NOMO-1 (cell line): ENCODE measurements around the gene TNP2.

ENCODE experiments used
- DNase-seq, 2 experiments: peaks; one replicate each; lab custom pipeline; 2025; ENCODE audit not compliant: unreplicated experiment in 2 of 2; lab: John Stamatoyannopoulos, UW

The TNP2 gene

GRCh38 chr16:11278681-11279628 lies 9.8 kb upstream of the TNP2 start:
- DNase-seq: peak; percentile 42 to 52

DNA sequence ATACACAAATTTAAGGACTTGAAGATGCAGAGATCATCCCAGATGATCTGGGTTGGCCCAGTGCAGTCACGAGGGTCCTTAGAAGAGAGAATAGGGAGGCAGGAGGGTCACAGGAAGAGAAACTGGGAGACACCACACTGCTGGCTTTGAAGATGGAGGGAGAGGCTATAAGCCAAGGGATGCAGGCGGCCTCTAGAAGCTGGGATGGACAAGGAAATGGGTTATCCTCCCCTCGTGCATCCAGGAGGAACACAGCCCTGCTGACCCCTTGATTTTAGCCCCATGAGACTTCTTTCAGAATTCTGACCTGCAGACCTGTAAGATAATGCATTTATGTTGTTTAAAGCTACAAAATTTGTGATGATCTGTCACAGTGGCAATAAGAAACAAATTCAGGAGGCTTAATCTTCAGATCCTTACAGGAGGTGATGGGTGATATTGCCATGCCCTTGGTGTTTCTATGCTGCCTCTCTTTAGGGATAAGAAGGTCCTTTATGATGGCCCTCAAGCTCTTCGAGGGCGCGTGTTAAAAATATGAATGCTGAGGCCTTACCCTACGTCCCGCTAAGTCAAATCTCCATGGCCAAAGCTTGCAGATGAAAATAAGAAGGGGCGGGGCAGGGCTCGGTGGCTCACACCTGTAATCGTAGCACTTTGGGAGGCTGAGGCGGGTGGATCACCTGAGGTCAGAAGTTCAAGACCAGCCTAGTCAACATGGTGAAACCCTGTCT lies 8.6 kb upstream of the TNP2 start:
- no peak for DNase-seq

- no peak for DNase-seq
Observed at GRCh38 chr16:11276896-11277593, 7.9 kb upstream of the TNP2 start.

GRCh38 chr16:11276143-11276895 lies 7.2 kb upstream of the TNP2 start, which contains the start of gene PRM2:
Gene PRM2 (minus strand): TSS chr16:11276480. CDS start chr16:11276370, 110 bp downstream.
- no peak for DNase-seq

- no peak for DNase-seq
Observed at GRCh38 chr16:11274964-11275363, 5.8 kb upstream of the TNP2 start.

DNA sequence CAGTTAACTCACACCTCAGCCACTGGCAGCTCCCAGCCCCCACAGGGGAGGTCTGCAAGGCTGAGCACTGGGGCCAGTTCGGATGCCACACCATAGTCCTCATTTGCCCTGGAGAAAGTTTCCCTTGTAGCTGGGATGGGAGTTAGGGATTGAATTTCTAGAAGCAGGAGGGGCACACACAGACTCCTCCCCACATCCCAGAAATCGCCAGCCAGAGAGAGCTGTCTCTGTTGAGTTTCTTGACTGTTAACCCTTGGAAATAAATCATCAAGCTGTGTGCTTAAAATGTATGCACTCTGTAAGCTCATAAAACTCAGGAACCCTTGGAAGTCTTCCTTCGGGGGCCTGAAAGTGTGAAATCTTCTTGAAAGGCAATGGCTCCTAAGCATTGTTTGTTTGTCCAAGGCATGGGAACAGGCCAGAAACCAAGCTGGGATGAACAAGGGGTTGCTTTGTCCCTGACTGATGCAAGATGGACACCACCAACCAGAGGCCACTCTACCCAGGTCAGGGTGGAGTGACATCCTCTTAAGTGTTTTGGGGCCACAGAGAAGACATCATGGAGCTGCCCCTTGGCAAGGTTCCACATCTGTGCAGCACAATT lies 4.7 kb upstream of the TNP2 start:
- DNase-seq: no peak

DNA sequence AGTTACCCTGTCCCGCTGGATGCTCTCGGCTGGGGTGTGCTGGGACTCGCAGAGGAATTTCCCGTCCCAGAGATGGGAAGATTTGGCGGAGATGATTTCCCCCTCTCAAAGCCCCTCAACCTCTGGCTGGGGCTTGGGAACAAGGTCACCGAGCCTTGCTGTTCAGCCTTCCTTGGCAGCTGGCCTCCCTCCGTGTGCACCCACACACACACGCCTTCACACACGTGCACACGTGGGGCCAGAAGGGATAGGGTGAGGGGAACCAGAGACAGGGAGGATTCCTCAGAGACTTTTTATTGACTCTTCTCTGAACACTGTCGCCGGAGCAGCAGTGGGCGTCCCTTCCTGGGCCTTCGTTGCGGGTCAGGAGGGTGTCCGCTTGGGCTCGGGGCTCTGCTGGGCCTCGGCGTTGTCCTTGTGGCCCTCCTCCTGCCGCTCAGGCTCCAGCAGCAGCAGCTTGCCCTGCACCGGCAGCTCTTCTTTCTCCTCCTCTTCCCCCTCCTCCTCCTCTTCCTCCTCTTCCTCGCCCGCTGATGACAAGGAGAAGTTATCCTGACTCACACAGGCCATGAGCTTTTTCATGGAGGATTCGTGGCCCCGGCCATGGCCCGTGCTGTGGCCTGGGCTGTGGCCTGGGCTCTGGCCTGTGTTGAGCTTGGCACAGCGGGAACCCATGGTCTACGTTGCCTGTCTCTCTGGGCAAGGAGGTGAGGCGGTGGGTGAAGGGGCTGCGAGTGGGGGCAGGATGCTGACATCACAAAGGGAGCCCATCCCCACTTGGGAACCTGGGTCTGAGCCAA lies 4.0 kb upstream of the TNP2 start, which contains the start of gene PRM3:
PRM3 (minus strand) TSS at position 709 of the 800 bp plus-strand sequence; CDS start at position 675, 34 bp downstream.
- no peak for DNase-seq

GRCh38 chr16:11272484-11272883 lies 3.4 kb upstream of the TNP2 start:
- DNase-seq: no peak

GRCh38 chr16:11271610-11272009 lies 2.5 kb upstream of the TNP2 start:
- no peak for DNase-seq

DNA sequence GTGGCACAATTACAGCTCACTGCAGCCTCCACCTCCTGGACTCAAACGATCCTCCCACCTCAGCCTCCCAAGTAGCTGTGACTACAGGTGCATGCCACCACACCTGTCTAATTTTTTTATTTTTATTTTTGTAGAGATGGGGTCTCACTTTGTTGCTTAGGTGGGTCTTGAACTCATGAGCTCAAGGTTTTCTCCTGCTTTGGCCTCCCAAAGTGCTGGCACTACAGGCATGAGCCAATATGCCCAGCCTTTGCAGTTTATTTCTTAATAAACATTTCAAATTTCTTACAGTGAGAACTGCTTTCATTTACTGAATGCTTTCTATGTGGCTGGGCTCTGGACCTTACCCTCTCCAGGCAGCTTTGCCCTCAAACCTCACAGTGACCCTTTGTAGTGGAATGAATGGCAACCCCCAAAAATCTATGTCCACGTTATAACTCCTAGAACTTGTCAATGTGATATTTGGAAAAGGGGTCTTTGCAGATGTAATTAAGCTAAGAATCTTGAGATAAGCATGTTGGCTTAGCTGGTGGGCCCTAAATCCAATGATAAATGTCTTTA lies 1.6 kb upstream of the TNP2 start:
- no peak for DNase-seq

GRCh38 chr16:11265124-11265523 lies 4.0 kb downstream of the TNP2 start:
- no peak for DNase-seq

- peak; percentile 68 to 91 for DNase-seq
Observed at GRCh38 chr16:11264155-11264832, 4.8 kb downstream of the TNP2 start.

DNA sequence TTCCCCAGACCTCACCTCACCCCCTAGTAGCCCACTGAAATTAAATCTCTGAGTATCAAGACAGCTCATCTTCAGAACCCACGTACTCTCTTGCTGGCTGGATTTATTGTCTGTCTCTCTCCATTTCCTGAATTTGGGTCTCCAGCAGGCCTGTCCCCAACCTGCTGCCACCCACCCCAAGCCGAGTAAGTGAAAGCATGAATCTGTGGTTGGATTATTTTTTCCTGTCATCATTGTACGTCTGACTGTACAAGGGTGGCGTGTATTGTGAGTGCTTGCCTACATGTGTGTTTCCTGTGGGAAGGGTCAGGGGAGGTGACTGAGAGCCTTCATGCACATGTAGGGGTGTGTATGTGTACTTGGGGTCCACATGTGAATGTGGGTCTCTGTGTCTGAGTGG lies 5.4 kb downstream of the TNP2 start:
- no peak for DNase-seq

GRCh38 chr16:11262915-11263314 lies 6.2 kb downstream of the TNP2 start:
- DNase-seq: no peak

DNA sequence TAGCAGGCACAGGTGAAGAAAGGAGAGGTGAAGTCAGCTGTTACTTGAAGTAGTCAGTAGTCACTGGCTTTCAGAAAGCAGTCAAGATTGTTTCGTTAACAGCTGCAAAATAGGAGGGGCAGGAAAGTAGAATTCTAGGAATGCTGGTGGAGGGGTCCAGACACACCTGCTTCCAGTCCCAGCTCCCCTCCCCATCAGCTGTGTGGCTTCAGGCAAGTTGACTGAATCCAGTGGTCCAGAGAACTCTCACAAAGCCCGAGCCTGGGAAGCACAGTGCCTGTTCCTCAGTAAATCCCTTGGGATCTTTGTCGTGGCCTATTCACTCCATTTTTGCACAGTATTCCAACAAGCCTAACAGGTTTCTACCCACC lies 8.5 kb downstream of the TNP2 start:
- no peak for DNase-seq

DNA sequence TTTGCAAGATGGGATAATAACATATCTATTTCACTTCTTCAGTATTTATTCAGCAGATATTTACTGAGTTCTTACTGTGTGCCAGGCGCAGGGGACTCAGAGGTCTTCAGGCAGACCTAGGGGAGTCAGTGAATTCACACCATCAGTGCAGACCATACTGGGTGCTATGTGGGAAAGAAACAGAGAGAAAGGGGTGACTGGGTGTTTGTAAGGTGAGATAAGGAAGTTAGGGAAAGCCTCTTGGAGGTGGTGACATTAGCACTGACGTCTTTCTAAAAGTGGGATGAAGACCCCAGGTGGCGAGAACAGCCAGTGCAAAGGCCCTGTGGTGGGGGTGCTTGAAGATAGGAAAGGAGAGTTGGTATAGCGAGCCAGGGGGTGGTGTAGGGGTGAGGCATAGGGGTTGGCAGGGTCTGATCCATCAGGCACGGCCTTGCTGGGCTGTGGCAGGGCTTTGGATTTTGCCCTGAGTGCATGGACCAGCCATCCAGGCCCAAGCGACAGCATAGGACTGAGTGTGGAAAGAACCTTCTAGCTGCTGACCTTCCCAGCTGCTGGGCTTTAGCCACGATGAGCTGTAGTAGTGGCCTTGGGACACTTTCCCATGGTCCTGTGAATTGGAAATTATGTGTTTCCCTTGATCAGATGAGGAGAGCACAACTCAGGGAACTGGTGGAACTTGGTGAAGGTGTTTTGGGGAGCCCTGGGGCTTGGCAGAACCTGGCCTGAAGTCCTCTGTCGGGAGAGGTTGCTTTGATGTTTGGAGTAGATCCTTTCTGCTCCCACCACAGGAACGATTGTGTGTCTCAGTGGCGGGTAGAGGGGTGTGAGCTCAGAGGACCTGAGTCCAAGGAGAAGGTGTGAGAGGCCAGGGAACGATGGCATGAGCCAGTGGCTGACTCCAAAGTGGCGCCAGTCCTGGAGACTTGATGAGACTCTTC lies 9.2 kb downstream of the TNP2 start:
- DNase-seq: no peak
